BLaER1 (cell line): ENCODE measurements around the gene PIEZO1.
A peak's percentile ranks its signal among the peaks of the same experiment; 100 is the strongest.

Experiments
- H3K27ac ChIP-seq: shearing (Covaris generic); formaldehyde crosslinking; 2 replicates; pipeline ENCODE4 v1.8.1; 2022
- H3K27me3 ChIP-seq: shearing (Covaris generic); formaldehyde crosslinking; 2 replicates; pipeline ENCODE4 v1.8.1; 2022
- H3K36me3 ChIP-seq: shearing (Covaris generic); formaldehyde crosslinking; 2 replicates; pipeline ENCODE4 v1.8.1; 2022
- H3K4me1 ChIP-seq: shearing (Covaris generic); formaldehyde crosslinking; 2 replicates; pipeline ENCODE4 v1.8.1; 2022
- H3K4me2 ChIP-seq: shearing (Covaris generic); formaldehyde crosslinking; 2 replicates; pipeline ENCODE4 v1.8.1; 2022
- H3K4me3 ChIP-seq: shearing (Covaris generic); formaldehyde crosslinking; 2 replicates; pipeline ENCODE4 v1.8.1; 2022
- H3K9ac ChIP-seq: shearing (Covaris generic); formaldehyde crosslinking; 2 replicates; pipeline ENCODE4 v1.8.1; 2022
- H3K9me3 ChIP-seq: shearing (Covaris generic); formaldehyde crosslinking; 2 replicates; pipeline ENCODE4 v1.8.1; 2022
- H4K20me1 ChIP-seq: shearing (Covaris generic); formaldehyde crosslinking; 2 replicates; pipeline ENCODE4 v1.8.1; 2022
- Cebpa-rat ChIP-seq: shearing (Covaris generic); IDR thresholded peaks from 2 replicates; pipeline ENCODE4 v1.8.1; 2022

Gene PIEZO1

DNA sequence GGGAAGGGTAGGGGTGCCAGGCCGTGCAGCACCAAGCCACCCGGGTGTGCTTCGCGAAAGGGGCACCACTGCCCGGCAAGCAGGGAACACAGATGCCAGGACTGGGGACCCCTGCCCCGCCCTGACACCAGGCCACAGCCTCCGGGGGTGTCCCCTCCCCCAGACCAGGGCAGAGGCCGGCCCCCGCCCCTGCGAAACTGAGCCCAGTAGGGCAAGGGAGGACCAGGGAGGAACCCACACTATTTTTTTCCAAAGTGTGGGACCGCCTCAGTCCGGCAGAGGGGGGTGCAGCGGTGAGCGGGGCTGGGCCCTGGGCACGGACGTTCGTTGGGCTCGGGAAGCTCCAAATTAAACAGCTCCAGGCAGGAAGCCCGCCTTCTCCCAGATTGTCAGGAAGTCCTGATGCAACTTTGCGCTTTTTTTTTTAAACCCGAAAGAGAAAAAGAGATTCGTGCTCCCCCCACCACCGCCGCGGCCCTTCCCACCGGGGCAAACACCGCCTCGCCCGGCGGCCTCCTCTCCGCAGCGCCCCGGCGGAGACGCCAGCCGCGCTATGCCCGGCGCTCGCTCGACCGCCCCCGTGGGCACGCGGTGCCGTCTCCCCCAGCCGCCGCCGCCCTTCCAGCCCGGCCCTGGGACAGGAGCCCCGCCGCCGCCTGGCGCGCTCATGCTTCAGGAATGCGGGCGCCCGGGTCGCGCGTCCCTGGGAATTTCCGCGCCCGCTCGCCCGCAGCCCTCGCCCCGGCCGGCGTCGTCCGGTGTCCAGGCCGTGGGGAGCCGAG is 755 bp downstream of the PIEZO1 start:
- H3K4me3 ChIP-seq = peak overlapping the region; percentile 87
- H3K27me3 ChIP-seq = no peaks in the 10 kb centered on the region
- no peak for TF ChIP-seq Cebpa-rat
- H3K27ac ChIP-seq = peak overlapping the region; percentile 97
- H3K4me1 ChIP-seq = peaks cover 87% of the 10 kb centered on the region
- peak overlapping the region; percentile 95 for H3K4me2 ChIP-seq
- H4K20me1 ChIP-seq = peaks cover 51% of the 10 kb centered on the region
- H3K36me3 ChIP-seq = no peaks in the 10 kb centered on the region
- no peaks in the 10 kb centered on the region for H3K9me3 ChIP-seq
- peak overlapping the region; percentile 97 for H3K9ac ChIP-seq

DNA sequence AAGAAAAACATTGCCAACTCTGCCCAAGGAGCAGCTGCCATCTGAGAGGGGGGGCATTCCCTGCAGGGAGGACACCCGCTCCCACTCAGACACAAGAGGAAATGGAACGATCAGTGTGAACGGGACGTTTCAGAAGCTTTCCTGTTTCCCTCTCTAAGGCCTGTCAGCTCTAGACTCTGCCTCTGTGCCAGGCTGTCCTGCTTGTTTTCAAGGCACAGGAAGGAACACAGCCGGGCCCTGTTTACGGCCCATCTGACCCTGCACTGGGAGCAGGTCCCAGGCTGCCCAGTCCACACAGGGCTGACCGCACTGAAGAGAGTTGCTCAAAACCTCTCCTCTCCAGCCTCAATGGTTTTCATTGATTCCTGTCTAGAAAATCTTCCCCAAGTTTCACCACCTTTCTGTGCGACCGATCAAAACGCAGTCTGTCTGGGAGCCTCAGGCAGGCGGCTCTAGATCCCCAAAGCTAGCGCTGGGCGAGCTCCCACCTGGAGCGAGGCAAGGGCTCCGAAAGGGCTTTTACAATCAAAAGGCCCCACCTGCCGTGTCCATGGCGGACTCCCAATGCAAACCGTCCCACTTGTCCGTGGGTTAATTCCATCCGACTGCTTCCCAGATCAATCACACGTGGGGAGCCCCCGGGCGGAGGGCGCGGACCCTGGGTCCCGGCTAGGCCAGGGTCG is 1.5 kb downstream of the PIEZO1 start:
- peaks cover 59% of the 10 kb centered on the region for H4K20me1 ChIP-seq
- H3K9me3 ChIP-seq = no peaks in the 10 kb centered on the region
- peak overlapping the region; percentile 87 for H3K4me3 ChIP-seq
- no peaks in the 10 kb centered on the region for H3K36me3 ChIP-seq
- H3K4me2 ChIP-seq = peak overlapping the region; percentile 95
- peak overlapping the region; percentile 97 for H3K9ac ChIP-seq
- no peaks in the 10 kb centered on the region for H3K27me3 ChIP-seq
- no peak for TF ChIP-seq Cebpa-rat
- H3K27ac ChIP-seq = peak overlapping the region; percentile 97
- peaks cover 87% of the 10 kb centered on the region for H3K4me1 ChIP-seq

DNA sequence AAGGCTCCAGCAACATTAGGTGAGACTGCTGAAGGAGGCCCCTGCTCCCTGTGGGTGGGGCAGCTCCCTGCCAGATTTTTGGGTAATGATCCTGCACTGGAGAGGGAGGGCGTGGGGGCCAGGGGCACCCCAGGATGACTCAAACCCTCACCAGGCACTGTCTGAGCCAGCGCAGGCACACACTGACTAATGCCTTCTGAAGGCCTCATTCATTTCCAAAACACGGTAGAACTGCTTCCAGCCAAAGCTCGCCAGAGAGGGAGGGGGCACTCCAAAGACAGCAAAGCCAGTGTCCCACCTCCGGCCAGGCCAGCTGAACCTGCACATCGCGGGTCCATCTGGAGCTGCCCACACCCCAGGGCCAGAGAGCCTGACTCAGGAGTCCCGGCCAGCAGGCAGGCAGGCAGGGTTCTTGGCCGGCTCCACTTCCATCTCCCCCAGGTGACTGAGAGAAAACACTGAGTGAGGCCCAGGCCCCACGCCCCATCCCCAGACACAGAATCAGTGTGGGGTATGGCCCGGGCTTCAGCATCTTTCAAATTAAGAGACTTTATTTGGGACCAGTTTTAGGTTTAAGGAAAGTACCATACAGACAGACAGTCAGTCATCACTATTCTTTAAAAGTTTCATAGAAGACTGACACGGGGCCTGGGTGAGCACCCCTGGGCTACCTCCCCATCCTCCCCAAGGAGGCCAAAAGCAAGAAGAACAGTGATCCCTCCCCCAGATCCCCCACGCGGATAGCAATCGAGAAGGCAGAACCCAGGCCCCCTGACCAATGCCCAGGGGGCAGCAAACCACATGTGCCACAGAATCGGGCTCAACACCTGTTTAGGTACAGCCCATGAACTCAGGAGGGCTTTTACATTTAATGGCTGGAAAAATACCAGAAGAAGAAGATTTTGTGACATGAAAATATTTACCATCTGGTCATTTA is 2.3 kb downstream of the PIEZO1 start:
- Histone ChIP-seq H4K20me1 (peaks cover 67% of the 10 kb centered on the region), H3K4me2 (peak overlapping the region; percentile 95), H3K9me3 (no peaks in the 10 kb centered on the region), H3K27me3 (no peaks in the 10 kb centered on the region), H3K36me3 (no peaks in the 10 kb centered on the region), H3K4me3 (peak overlapping the region; percentile 87), H3K9ac (peak overlapping the region; percentile 97), H3K4me1 (peaks cover 87% of the 10 kb centered on the region), H3K27ac (peak overlapping the region; percentile 97)
- no peak for TF ChIP-seq Cebpa-rat

DNA sequence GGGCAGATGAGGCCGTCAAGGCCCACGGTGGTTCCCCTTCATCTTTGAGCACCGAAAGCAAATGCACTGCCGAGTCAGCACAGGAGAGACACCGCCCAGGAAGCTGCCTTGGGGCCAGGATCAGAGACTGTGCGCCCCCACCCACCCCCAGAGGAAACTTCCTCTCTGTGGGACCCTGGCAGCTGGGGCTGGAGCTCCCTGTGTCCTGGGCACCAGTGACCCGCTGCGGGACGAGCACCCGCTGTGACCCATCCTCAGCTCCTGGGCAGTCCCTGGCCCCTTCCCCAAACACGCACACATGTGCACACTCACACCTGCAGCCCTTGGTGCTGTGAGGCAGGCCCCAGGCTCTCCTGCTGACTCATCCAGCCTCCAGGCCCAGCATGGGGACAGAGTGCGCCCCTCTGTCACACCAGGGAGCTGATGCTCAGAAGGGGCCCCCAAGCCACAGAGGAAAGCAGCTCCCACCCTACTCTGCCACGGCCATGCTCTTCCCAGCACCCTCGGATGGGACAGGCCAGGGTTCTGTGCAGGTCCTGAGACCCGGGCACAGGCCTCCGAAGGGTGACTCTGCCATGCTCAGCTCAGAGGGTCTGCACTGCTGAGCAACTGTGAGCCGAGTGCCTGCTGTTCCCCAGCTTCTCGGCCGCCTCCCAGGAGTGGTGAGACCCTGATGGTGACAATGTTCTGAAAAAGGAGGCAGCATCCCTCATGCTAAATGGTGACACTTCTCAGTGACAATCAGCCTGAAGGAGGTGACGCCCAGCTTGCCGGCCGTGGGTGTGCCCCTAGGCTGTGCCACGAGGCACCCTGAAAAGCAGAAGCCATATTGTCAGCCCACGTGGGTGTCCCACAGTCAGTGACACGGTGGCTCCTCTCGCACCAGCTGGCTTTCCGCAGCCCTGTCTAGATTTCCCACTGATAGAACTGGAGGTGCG is 3.6 kb downstream of the PIEZO1 start:
- Histone ChIP-seq H3K4me3 (peak overlapping the region; percentile 29), H3K9me3 (no peaks in the 10 kb centered on the region), H3K27ac (peak overlapping the region; percentile 97), H3K36me3 (peaks cover 10% of the 10 kb centered on the region), H3K4me2 (peak overlapping the region; percentile 95), H4K20me1 (peaks cover 80% of the 10 kb centered on the region), H3K27me3 (no peaks in the 10 kb centered on the region), H3K4me1 (peaks cover 89% of the 10 kb centered on the region), H3K9ac (peak overlapping the region; percentile 72; the same call in 1 of the 2 replicates)
- TF ChIP-seq Cebpa-rat = no peak

- Histone ChIP-seq H3K36me3 (peaks cover 17% of the 10 kb centered on the region), H4K20me1 (peaks cover 90% of the 10 kb centered on the region), H3K4me1 (peaks cover 89% of the 10 kb centered on the region), H3K27ac (peak overlapping the region; percentile 97), H3K4me2 (peak overlapping the region; percentile 95), H3K9me3 (no peaks in the 10 kb centered on the region), H3K9ac (peak overlapping the region; percentile 72), H3K4me3 (peak overlapping the region; percentile 29), H3K27me3 (no peaks in the 10 kb centered on the region)
- TF ChIP-seq Cebpa-rat = no peak
Observed at GRCh38 chr16:88780142-88781062, 4.6 kb downstream of the PIEZO1 start.

DNA sequence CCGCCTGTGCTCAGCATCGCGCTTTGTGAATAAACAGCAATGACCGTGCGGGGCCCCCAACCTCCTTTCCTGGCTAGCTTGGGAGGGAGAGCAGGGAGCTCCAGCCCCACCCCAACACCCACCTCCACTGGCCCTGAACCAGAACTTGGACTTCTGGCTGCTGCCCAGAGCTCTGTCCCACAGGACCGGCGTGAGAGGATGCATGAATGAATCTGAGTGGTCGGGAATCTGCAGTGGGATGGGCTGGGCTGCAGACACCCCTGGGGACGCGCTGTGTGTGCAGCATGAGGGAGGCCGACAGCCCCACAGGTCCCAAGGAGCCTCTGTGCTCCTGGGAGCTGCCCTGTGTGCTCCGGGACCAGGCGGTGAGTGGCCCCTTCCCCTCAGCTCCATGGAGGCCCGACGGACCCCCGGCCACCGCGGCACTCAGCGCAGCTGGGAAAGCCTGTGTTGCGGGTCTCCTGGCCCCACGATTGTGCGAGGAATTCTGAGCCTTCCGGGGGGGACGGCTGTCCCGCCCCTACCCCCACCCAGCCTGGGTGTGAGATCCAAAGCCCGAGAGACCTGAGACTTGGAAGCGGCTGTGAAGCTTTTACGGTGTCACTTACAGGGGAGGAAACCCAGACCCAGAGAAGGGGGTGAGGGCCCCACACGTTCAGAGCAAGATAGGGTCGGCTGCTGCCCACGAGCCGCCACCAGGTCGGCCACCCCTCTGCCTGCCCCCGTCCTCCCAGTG is 5.4 kb downstream of the PIEZO1 start:
- Histone ChIP-seq H3K4me2 (peak overlapping the region; percentile 95), H4K20me1 (peaks cover 98% of the 10 kb centered on the region), H3K4me1 (peaks cover 96% of the 10 kb centered on the region), H3K36me3 (peaks cover 17% of the 10 kb centered on the region), H3K4me3 (peak overlapping the region; percentile 29; the same call in 1 of the 2 replicates), H3K9me3 (no peaks in the 10 kb centered on the region), H3K27ac (peak overlapping the region; percentile 97), H3K27me3 (no peaks in the 10 kb centered on the region), H3K9ac (peak overlapping the region; percentile 72)
- TF ChIP-seq Cebpa-rat = no peak

- peaks cover 100% of the 10 kb centered on the region for H4K20me1 ChIP-seq
- peak overlapping the region; percentile 35 for H3K4me3 ChIP-seq
- peaks cover 100% of the 10 kb centered on the region for H3K4me1 ChIP-seq
- H3K4me2 ChIP-seq = peak overlapping the region; percentile 95
- H3K9me3 ChIP-seq = no peaks in the 10 kb centered on the region
- H3K27me3 ChIP-seq = no peaks in the 10 kb centered on the region
- peak overlapping the region; percentile 97 for H3K27ac ChIP-seq
- TF ChIP-seq Cebpa-rat = no peak
- peak overlapping the region; percentile 58 for H3K9ac ChIP-seq
- H3K36me3 ChIP-seq = peaks cover 17% of the 10 kb centered on the region
Observed at GRCh38 chr16:88778541-88779065, 6.4 kb downstream of the PIEZO1 start.
